Loucy (cell line): ENCODE data around the gene MED10.

Source experiments
- EZH2phosphoT487 ChIP-seq: fragments of 200-600 bp; IDR thresholded peaks from 2 replicates; pipeline ENCODE4 v1.6.1; 2018; ENCODE audit warnings: antibody characterized with exemption, mild to moderate bottlenecking, moderate library complexity, borderline replicate concordance
- TF ChIP-seq, protein P1 (sequence below): fragments of 200-600 bp; sonication (generic); conservative IDR thresholded peaks from 2 replicates; pipeline ENCODE4 v1.5.1; 2014; ENCODE audit warnings: mild to moderate bottlenecking, antibody characterized with exemption, low read length

DNA sequence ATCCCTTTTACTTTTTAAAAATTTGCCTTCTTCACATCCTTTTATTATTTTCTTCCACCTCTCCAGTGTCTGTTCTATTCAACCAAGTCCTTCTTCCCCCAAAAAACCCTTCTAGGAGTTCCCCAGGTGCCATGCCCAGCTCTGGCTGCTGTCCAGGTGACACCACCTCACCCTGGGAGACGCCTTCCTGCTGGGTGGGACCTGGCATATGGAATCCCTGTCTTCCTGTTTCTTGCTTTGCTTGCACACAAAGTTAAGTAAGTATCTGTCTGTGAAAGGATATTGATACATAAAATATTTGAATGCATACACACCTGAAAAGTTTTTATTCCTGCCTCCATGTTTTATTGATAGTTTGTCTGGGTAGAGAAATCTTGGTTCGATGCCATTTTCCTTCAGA lies 23.1 kb upstream of the MED10 start:
- TF ChIP-seq, protein P1, sequence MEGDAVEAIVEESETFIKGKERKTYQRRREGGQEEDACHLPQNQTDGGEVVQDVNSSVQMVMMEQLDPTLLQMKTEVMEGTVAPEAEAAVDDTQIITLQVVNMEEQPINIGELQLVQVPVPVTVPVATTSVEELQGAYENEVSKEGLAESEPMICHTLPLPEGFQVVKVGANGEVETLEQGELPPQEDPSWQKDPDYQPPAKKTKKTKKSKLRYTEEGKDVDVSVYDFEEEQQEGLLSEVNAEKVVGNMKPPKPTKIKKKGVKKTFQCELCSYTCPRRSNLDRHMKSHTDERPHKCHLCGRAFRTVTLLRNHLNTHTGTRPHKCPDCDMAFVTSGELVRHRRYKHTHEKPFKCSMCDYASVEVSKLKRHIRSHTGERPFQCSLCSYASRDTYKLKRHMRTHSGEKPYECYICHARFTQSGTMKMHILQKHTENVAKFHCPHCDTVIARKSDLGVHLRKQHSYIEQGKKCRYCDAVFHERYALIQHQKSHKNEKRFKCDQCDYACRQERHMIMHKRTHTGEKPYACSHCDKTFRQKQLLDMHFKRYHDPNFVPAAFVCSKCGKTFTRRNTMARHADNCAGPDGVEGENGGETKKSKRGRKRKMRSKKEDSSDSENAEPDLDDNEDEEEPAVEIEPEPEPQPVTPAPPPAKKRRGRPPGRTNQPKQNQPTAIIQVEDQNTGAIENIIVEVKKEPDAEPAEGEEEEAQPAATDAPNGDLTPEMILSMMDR = no peak
- TF ChIP-seq EZH2phosphoT487 = no peak
